ENCODE results near the gene ZNF462.

Gene ZNF462

DNA sequence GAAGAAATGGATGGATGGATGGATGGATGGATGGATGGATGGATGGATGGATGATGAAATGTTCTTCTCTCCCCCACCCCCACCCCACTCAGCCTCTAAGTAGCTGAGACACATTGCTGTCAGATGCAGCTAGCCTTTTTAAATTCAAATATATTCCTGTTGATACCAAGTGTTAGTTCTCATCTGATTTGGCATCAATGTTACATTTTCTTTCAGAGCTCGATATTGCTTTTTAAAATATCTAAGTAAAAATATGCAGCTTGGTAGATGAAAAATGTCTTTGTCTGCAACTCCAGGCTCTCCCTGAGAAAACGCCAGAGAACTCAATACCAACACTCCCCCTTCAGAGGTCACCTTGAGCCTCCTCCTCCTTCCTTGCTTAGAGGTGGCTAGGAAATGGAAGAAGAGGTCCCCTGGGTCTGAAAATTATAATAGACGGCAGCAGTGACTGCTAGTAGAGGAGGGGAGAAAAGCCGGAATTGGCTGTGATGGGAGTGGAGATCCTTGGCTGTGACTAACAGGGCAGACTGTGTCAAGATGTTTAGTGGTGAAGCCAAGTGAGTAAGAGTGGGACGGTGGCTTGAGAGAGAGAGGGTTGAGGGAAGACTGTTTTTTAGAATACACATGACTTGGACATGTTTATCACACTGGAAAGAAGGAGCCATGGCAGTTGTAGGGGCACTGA is 156.0 kb downstream of the ZNF462 start:
- no peak for DNase-seq

DNA sequence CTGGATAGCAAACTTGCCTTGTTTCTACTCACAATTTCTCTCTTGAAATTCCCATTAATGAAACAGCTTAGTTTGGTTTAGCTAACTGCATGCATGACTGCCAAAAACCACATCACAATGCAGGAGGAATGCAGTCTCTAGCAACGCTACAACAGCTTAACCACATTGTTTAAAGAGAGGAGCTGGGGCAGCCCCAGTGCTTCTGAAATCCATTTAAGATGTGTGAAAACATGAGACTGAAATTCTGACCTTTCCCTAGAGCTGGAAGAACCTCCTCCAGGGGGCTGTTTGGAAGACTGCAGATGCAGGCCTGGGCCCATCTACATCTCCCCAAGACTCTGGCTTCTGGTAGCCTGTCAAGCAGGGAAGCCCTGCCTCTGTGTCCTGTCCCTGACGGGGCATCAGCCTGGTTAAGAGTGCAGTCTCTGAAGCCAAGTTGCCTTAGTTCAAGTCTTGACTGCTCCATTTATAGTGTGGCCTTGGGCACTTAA is 157.1 kb downstream of the ZNF462 start:
- DNase-seq = no peak

DNA sequence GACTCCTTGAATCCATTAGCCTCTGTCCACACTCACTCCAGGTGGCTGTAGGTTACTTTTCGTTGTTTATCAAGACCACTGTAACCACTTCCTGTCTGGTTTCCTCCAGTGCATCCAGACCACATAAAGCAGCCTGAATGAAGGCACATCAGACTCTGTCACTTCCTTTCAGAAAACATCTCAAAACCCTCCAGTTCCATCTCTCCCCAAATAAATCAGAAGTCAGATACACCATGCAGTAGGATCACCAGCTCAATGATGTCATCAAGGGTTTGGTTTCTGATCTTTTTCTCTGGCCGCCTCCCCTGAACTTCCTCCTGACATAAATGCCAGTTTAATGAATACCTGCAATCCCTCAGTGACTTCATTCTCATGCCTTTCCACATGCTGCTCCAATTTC is 161.2 kb downstream of the ZNF462 start:
- no peak for DNase-seq

DNA sequence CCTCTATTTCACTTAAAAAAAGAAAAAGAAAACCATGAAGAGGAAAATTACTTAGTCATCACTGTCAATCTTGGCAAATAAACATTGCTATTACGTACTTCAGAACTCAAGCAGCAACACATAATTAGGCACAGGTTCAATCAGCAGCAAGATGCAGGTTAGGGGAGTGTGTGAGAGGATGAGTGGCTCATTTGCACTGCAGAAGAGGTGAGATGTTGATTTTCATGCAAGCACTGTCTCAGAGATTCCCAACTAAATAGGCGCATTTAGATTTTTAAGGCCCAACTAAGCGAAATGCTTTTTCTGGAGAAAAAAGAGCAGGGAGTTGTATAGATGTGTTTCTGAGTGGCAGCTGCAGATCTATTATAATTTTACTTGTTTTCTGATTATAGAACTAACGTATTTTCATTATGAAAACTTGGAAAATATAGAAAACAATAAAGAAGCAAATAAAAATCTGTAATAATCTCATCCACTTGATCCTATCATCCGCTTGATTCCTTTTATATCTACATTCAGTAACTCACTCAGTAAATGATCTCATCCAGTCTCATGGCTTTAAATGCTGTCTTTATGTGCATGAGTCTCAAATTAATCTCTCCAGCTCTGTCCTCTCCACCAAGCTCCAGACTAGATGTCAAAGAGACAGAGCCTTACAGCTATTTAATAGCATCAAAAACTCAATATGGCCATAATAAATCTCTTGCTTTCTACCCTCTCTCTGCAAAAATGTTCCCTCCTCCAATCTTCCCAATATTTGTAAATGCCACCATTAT is 162.5 kb downstream of the ZNF462 start:
- DNase-seq = no peak

DNA sequence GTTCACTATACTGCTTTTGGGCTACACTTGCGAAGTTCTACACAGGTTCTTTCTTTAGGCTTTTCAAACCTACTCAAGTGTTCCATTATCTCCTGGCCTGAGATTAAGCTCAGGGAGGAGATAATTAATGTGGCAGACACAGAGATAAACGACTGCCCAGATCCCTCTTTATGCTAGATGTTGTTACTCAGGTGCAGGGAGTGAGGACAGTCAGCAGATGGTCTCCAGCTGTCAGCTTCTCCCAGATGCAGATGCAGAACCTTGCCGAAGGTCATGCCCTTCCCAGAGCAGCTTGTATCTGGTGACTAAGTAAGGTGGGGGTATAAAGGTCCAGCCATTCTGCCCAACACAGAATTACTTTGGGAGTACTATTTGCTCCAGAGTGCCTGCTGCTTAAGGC is 166.2 kb downstream of the ZNF462 start:
- DNase-seq = no peak

DNA sequence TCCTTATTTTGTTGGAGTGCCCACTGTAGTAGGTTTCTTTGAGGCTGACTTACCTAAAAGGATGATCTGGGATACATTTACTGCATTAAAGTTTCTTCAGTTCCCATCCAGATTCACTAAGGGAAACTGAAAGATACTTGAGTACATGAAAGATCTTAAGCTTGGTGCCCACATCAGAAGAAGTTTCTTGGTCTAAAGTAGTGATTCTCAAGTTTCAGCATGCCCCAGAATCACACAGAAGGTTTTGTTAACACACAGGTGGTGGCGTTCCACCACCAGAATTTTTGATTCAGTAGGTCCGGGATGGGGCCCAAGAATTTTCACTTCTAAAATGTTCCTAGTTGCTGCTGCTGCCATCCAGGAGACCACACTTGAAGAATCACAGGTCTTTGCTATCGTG is 171.0 kb downstream of the ZNF462 start:
- DNase-seq = no peak

DNA sequence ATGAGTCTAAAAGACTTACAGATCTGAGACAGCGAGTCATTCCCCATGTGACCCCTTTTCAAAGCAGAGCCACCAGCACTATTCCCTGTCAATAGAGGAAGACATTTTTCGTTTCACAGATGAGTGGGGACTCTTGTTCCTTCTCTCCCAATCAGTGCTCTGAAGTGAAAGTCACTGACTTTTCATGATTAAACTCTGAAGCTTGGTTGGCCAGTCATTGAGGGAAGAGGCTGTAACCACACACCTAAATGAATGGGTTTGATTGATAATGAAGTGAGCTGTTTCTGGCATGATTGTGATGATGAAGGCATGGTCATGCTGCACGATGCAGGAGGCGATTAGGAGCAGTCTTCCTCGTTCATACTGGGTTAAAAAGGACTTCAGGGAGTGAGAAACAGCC is 171.9 kb downstream of the ZNF462 start:
- DNase-seq = no peak

DNA sequence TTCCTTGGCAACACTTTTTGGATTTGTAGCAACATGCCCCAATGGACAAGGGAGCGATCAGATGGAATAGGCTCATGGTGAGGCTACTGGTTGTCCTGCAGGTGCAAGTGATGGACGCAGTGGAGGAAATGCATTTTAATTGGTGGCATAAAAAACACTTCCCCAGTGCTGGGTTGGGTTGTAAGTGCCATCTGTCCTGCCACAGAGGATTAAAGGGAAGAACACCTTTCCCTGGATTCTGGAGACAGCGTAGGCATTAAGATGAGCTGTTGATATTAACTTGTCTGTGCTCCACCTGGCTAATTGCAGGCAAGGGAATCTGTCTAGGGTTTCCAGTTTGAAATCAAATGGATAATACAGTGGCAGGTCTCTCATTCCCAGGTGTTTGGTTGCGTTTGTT is 173.4 kb downstream of the ZNF462 start:
- DNase-seq = no peak

DNA sequence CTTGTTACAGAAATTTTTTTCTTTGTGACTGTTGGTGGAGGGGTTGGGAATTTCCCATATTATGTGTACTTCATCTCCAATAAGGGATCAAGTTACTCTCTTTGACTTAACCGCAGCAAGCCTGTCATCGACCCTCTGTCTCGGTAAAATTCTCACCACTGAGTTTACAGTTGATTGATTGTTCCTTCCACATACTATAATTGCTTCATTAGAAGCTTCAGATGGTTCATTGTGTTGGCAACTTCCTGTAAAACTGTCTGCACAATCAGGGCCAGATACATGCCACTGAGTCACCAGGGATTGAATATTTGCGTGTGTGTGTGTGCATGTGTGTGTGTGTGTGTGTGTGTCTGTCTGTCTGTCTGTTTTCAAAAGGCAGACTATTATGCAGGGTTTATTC is 176.6 kb downstream of the ZNF462 start:
- DNase-seq = no peak

DNA sequence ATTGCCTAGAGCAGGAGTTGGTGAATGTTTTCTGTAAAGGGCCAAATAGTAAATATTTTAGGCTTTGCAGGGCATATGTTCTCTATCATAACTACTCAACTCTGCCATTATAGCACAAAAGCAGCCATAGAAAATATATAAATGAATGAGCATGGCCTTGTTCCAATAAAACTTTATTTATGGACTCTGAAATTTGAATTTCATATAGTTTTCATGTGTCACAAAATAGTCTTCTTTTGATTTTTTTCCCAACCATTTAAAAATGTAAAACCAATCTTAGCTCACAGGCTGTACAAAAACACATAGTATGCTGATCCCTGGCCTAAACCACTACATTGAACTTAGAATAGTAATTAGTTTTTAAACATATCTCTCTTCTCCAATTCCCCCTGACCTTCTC is 179.6 kb downstream of the ZNF462 start:
- DNase-seq = no peak

DNA sequence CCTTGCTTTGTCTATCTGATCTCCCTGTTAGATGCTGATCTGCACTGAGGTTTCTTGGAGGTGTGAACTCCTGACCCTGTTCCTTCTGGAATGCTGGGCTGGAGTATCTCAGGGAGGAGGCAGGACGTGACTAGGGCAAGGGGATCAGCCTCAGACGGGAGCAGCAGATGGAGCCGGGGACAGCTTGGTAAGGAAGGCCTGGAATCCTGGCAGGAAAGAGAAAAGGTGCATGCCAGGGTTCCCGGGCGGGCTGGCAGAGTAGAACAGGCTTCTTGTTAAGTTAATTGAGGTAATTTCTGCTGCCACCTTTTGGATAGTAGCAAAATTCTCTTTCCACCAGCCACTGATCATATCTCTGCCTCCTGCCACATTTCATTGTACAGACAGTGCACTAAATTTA is 180.9 kb downstream of the ZNF462 start:
- DNase-seq = no peak

DNA sequence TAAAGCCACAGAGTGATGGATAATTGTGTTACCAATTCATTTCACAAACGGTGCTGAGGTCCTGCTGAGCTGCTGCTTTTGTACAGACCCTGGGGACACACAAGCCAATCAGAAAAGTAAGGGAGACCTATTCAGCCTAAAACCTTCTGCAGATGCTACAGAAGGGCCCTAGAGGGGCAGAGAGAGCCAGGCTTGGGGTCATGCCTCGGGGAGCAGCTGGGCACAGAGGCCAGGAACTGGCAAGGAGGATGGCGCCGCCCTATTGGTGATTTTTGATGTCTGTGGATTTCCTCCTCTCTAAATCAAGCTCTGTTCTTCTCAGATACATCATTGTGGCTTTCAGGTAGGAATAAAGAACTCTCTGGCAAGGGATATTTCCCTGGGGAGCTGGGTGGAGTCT is 181.9 kb downstream of the ZNF462 start:
- DNase-seq = no peak

DNA sequence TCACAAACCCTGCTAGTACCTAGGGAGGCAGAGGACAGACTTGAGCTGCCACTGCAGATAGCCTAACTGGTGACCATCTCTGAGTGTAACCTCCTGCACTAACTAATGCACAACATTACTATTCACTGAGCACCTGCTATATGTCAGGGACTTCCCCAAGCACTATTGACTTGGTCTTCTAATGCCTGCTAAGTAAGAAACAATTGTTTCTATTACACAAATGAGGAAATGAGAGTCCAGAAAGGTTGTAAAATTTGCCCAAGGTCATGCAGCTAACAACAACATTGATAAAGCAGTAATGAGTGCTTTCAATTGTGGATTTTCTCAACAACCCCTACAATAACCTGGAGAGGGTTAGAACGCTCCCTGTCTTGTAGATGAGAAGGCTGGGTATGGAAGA is 183.7 kb downstream of the ZNF462 start:
- no peak for DNase-seq

DNA sequence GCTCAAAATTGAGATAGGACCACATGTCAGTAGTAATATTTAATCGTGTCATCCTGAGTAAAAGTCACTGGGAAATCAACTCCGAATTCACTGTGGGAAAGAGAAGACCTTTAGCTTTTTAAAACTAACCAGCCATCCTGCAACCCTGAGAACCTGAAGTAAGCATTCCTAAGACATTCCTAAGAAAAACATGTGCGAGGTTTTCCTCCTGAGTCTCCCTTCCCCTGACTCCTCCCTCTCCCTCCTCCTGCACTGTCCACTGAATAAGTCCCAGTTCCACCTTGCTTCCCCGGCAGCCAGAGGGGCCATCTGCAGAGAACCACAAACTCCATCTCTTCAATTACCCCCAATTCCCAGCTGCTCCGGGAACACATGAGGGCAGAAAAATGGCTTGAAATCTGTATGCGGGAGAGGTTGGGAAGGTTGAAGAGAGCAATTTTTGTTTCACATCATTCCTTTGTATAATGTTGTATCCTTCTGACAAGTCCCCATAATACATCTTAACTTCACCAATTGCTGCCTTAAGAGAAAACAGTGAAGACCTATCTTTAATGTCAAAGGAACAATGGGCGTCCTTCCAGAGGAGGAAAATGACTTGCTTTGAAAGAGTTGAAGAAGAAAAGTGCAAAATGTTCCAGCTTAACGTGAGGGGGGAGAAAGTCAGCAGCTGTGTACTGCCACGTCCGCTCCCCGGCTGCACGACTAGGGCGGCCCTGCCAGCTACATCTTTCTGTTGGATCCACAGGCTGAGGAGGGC is 186.3 kb downstream of the ZNF462 start:
- no peak for DNase-seq

DNA sequence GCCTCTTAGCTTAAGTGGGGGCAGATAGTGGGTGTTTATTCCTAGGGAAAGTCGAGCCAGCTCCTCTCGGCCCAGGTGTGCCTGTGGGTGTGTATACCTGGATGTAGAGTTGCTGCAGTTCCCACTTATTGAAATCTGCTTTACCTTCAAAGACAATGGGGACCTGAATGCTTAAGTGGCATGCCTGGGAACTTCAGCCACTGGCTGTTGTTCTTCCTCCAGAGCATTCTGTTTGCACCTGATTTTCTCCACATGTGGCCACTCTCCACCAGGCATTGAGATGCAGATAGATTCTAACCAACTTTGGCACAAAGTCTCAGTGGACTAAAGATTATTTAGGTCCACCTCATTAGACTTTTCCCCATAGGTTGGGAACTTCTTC is 186.8 kb downstream of the ZNF462 start:
- DNase-seq = no peak

DNA sequence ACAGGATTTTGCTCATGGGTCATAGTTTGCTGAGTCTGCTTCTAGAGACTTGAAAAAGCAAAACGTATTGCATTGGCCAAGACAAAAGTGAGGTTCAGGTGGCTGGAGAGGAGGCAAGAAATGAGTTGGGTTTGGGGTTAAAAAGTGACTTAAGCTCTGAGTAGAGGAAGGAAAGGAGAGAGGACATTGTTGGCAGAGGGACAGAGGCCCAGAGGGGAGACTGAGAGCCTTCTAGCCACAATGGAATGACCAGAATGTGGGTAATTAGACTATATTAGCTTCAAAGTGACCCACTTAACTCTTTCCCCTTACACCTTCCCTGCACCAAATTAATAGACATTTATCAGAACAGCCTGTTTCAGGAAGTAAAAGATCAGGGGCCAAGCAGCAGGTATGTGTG is 188.4 kb downstream of the ZNF462 start:
- no peak for DNase-seq

DNA sequence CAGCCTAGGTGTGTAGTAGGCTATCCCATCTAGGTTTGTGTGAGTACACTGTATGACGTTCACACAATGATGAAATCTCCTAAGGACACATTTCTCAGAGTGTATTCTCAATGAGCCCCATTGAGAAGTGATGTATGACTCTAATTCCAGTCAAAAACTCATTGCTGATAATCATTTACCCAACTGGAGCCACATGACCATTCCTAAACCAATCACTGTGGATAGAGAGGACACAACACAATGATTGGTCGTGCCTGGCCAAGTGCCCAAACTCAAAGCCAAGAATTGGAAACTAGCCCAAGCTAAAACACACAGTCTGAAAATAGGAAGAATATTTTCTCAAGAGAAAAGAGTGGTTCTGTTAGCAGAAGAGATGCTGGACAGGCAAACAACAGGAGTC is 191.2 kb downstream of the ZNF462 start:
- no peak for DNase-seq

DNA sequence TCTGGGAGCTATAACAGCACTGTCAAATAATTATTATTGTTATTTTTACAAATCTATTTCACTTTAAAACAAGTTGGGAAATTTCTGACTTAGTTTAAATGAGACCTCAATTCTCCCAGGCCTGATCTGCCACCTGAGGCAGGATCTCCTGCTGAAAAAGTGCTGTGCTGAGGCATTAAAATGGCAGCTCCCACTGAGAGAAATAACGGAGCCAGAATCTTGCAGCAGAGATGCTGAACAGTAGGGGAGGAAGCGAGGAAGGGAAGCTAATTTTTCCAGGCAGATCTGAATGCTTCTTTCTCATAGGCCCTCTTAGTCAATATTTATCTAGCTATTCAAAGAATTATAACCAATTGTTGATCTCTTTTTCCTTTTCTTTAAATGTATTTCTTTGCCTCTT is 196.3 kb downstream of the ZNF462 start:
- DNase-seq = no peak

DNA sequence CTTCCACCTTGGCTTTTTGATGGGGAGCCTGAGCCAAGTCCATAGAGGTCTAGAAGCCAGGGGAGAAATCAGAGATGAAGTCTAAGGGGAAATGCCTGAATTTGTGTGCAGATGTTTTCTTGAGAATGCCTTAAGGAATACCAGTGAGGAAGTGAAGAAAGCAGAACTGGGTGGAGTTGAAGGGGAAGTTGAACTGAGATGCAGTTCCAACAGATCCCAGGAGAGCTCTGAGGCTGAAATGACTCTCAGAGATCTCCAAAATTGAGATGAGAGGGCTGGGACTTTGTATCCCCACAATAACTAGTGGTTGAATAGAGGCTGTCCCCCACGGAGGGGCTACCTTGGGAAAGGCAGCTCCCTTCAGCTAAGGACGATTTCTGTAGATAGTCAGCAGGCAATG is 197.1 kb downstream of the ZNF462 start:
- DNase-seq = no peak
